Activated effector memory CD4-positive, alpha-beta T cell treated with anti-CD3 and anti-CD28 coated beads, Interleukin-2, amount 50 U/mL, for 16 hours (primary cell): ENCODE measurements around the gene TTC7B.

ENCODE experiments used
- DNase-seq: peaks from one replicate; pipeline ENCODE4 v3.0.0-alpha.2; 2020

The TTC7B gene

GRCh38 chr14:90587252-90587910 lies 228.8 kb downstream of the TTC7B start:
- DNase-seq = no peak

- no peak for DNase-seq
These were observed 231.1 kb downstream of the TTC7B start for GRCh38 chr14:90585106-90585505.

- DNase-seq = no peak
These were observed 232.2 kb downstream of the TTC7B start for GRCh38 chr14:90583916-90584605.

- DNase-seq = no peak
These were observed 232.8 kb downstream of the TTC7B start for GRCh38 chr14:90583427-90583826.

GRCh38 chr14:90582166-90582565 lies 234.1 kb downstream of the TTC7B start:
- DNase-seq = no peak

GRCh38 chr14:90581745-90582144 lies 234.5 kb downstream of the TTC7B start:
- no peak for DNase-seq

GRCh38 chr14:90580377-90581335 lies 235.6 kb downstream of the TTC7B start:
- DNase-seq = no peak

- no peak for DNase-seq
These were observed 236.4 kb downstream of the TTC7B start for GRCh38 chr14:90579816-90580215.

- no peak for DNase-seq
These were observed 237.1 kb downstream of the TTC7B start for GRCh38 chr14:90579088-90579487.

GRCh38 chr14:90578283-90578985 lies 237.8 kb downstream of the TTC7B start:
- no peak for DNase-seq

- no peak for DNase-seq
These were observed 238.5 kb downstream of the TTC7B start for GRCh38 chr14:90577661-90578282.

GRCh38 chr14:90576981-90577660 lies 239.1 kb downstream of the TTC7B start:
- DNase-seq = no peak

GRCh38 chr14:90576581-90576980 lies 239.6 kb downstream of the TTC7B start:
- DNase-seq = no peak

- no peak for DNase-seq
These were observed 240.4 kb downstream of the TTC7B start for GRCh38 chr14:90575781-90576180.

- no peak for DNase-seq
These were observed 240.9 kb downstream of the TTC7B start for GRCh38 chr14:90575336-90575735.

GRCh38 chr14:90574188-90575131 lies 241.8 kb downstream of the TTC7B start:
- DNase-seq = no peak

GRCh38 chr14:90573385-90574105 lies 242.7 kb downstream of the TTC7B start:
- no peak for DNase-seq

- no peak for DNase-seq
These were observed 243.6 kb downstream of the TTC7B start for GRCh38 chr14:90572441-90573150.
